ENCODE measurements around the gene CPNE6.

Gene CPNE6

GRCh38 chr14:24054646-24055045 lies 16.7 kb upstream of the CPNE6 start:
- DNase-seq (ENCODE audit: low read depth in 2 of 2) = no peak

GRCh38 chr14:24055971-24056799 lies 15.2 kb upstream of the CPNE6 start:
- DNase-seq (ENCODE audit: low read depth in 2 of 2) = no peak

- DNase-seq (ENCODE audit: low read depth in 2 of 2) = no peak
Measured at GRCh38 chr14:24056800-24057184, 14.6 kb upstream of the CPNE6 start.

GRCh38 chr14:24057271-24057670 lies 14.1 kb upstream of the CPNE6 start:
- no peak for DNase-seq (ENCODE audit: low read depth in 2 of 2)

GRCh38 chr14:24057867-24058259 lies 13.5 kb upstream of the CPNE6 start:
- no peak for DNase-seq (ENCODE audit: low read depth in 2 of 2)

- no peak for DNase-seq (ENCODE audit: low read depth in 2 of 2)
Measured at GRCh38 chr14:24058260-24058950, 13.0 kb upstream of the CPNE6 start.

GRCh38 chr14:24058951-24059475 lies 12.3 kb upstream of the CPNE6 start:
- DNase-seq (ENCODE audit: low read depth in 2 of 2) = no peak

- no peak for DNase-seq (ENCODE audit: low read depth in 2 of 2)
Measured at GRCh38 chr14:24059841-24060388, 11.4 kb upstream of the CPNE6 start.

GRCh38 chr14:24060443-24060842 lies 10.9 kb upstream of the CPNE6 start:
- DNase-seq (ENCODE audit: low read depth in 2 of 2) = no peak

- no peak for DNase-seq (ENCODE audit: low read depth in 2 of 2)
Measured at GRCh38 chr14:24060984-24061913, 10.1 kb upstream of the CPNE6 start.

GRCh38 chr14:24062216-24062980 lies 9.0 kb upstream of the CPNE6 start:
- no peak for DNase-seq (ENCODE audit: low read depth in 2 of 2)

GRCh38 chr14:24063263-24063836 lies 8.0 kb upstream of the CPNE6 start:
- DNase-seq (ENCODE audit: low read depth in 2 of 2) = no peak

GRCh38 chr14:24064091-24064795 lies 7.1 kb upstream of the CPNE6 start:
- no peak for DNase-seq (ENCODE audit: low read depth in 2 of 2)

GRCh38 chr14:24064856-24065255 lies 6.5 kb upstream of the CPNE6 start:
- DNase-seq (ENCODE audit: low read depth in 2 of 2) = no peak

- no peak for DNase-seq (ENCODE audit: low read depth in 2 of 2)
Measured at GRCh38 chr14:24065408-24065807, 6.0 kb upstream of the CPNE6 start.

GRCh38 chr14:24066496-24067132 lies 4.7 kb upstream of the CPNE6 start:
- DNase-seq (ENCODE audit: low read depth in 2 of 2) = no peak

GRCh38 chr14:24067133-24068082 lies 4.0 kb upstream of the CPNE6 start:
- no peak for DNase-seq (ENCODE audit: low read depth in 2 of 2)

GRCh38 chr14:24068711-24069410 lies 2.5 kb upstream of the CPNE6 start:
- no peak for DNase-seq (ENCODE audit: low read depth in 2 of 2)

Data from activated CD4-positive, alpha-beta T cell treated with anti-CD3 and anti-CD28 coated beads for 24 hours (primary cell).